OCI-LY3 (cell line): ENCODE results near the gene CACNA1C.
"Not testable (repeated sequence)": the region's sequence is repeated elsewhere in the genome, so short reads cannot be mapped to it uniquely, and the experiment has no call there.

Experiments used
- EZH2phosphoT487 ChIP-seq: fragments of 200-600 bp; shearing (Covaris generic); IDR thresholded peaks from 2 replicates; pipeline ENCODE4 v1.6.1; 2018; ENCODE audit warnings: antibody characterized with exemption, mixed run types, low read depth
- TF ChIP-seq, protein P1 (sequence below): fragments of 200-600, 300-600 bp; sonication (generic); IDR thresholded peaks from 2 replicates; pipeline ENCODE4 v1.5.1; 2014; ENCODE audit warnings: antibody characterized with exemption, low read length, low read depth

DNA sequence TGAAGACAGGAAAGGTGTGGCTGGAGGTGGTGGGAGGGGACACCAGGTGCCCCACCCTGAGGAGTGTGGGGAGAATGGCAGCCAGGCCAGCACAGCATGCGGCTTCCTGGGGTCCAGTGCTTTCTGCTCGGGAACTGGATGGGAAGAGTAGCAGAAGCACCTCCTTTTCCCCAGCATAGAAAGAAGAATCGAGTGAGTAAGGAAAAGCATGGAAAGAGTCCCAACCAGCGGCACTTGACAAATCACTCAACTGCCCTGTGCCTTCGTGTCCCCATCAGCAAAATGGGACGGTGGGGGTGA is 631.2 kb downstream of the CACNA1C start:
- TF ChIP-seq, protein P1, sequence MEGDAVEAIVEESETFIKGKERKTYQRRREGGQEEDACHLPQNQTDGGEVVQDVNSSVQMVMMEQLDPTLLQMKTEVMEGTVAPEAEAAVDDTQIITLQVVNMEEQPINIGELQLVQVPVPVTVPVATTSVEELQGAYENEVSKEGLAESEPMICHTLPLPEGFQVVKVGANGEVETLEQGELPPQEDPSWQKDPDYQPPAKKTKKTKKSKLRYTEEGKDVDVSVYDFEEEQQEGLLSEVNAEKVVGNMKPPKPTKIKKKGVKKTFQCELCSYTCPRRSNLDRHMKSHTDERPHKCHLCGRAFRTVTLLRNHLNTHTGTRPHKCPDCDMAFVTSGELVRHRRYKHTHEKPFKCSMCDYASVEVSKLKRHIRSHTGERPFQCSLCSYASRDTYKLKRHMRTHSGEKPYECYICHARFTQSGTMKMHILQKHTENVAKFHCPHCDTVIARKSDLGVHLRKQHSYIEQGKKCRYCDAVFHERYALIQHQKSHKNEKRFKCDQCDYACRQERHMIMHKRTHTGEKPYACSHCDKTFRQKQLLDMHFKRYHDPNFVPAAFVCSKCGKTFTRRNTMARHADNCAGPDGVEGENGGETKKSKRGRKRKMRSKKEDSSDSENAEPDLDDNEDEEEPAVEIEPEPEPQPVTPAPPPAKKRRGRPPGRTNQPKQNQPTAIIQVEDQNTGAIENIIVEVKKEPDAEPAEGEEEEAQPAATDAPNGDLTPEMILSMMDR: not testable (repeated sequence)
- TF ChIP-seq EZH2phosphoT487: not testable (repeated sequence)
